Panc1 (cell line): Measurements from ENCODE around the gene CIROP.

ENCODE experiments used
- POLR2AphosphoS5 ChIP-seq: IDR thresholded peaks from 2 replicates; pipeline ENCODE4 v1.6.1; 2012; ENCODE audit warnings: mild to moderate bottlenecking, low read depth, low read length, moderate library complexity
- TCF7L2 ChIP-seq: IDR thresholded peaks from 2 replicates; pipeline ENCODE4 v1.6.1; 2011; ENCODE audit warnings: mild to moderate bottlenecking, low read depth, low read length, inconsistent platforms
- TF ChIP-seq, protein P1 (sequence below): fragments of 450-650 bp; IDR thresholded peaks from 2 replicates; pipeline ENCODE4 v1.5.1; 2017; ENCODE audit warnings: mild to moderate bottlenecking
- TF ChIP-seq, protein P2 (sequence below), 2 experiments: IDR thresholded peaks; 2 replicates each; pipeline ENCODE4 v1.6.1; 2011 to 2012; ENCODE audit warnings: low read depth in 2 of 2, control low read depth in 1 of 2, low read length in 1 of 2, mild to moderate bottlenecking in 1 of 2, moderate library complexity in 1 of 2; ENCODE audit not compliant: insufficient read depth in 1 of 2

DNA sequence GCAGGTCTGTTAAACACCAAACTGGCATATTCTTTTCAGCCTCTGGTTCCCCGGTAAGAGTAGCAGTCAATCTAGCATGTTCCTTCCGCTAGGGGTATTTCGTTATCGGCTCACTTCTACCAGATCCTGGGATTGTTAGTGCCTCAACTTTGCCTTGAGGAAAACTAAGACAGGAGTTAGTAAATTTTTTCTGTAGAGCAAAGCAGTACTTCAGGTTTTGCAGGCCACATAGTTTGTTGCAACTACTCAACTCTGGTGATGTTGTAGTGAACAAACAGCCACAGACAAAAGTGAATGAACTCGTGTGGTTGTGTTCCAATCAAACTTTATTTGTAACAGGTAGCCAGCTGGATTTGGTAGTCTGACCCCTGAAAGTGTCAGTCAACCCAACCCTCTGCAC lies 41.2 kb downstream of the CIROP start:
- TF ChIP-seq POLR2AphosphoS5 (no peak), TCF7L2 (no peak)
- TF ChIP-seq, protein P1, sequence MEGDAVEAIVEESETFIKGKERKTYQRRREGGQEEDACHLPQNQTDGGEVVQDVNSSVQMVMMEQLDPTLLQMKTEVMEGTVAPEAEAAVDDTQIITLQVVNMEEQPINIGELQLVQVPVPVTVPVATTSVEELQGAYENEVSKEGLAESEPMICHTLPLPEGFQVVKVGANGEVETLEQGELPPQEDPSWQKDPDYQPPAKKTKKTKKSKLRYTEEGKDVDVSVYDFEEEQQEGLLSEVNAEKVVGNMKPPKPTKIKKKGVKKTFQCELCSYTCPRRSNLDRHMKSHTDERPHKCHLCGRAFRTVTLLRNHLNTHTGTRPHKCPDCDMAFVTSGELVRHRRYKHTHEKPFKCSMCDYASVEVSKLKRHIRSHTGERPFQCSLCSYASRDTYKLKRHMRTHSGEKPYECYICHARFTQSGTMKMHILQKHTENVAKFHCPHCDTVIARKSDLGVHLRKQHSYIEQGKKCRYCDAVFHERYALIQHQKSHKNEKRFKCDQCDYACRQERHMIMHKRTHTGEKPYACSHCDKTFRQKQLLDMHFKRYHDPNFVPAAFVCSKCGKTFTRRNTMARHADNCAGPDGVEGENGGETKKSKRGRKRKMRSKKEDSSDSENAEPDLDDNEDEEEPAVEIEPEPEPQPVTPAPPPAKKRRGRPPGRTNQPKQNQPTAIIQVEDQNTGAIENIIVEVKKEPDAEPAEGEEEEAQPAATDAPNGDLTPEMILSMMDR, result no peak
- TF ChIP-seq, protein P2, sequence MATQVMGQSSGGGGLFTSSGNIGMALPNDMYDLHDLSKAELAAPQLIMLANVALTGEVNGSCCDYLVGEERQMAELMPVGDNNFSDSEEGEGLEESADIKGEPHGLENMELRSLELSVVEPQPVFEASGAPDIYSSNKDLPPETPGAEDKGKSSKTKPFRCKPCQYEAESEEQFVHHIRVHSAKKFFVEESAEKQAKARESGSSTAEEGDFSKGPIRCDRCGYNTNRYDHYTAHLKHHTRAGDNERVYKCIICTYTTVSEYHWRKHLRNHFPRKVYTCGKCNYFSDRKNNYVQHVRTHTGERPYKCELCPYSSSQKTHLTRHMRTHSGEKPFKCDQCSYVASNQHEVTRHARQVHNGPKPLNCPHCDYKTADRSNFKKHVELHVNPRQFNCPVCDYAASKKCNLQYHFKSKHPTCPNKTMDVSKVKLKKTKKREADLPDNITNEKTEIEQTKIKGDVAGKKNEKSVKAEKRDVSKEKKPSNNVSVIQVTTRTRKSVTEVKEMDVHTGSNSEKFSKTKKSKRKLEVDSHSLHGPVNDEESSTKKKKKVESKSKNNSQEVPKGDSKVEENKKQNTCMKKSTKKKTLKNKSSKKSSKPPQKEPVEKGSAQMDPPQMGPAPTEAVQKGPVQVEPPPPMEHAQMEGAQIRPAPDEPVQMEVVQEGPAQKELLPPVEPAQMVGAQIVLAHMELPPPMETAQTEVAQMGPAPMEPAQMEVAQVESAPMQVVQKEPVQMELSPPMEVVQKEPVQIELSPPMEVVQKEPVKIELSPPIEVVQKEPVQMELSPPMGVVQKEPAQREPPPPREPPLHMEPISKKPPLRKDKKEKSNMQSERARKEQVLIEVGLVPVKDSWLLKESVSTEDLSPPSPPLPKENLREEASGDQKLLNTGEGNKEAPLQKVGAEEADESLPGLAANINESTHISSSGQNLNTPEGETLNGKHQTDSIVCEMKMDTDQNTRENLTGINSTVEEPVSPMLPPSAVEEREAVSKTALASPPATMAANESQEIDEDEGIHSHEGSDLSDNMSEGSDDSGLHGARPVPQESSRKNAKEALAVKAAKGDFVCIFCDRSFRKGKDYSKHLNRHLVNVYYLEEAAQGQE (IDR thresholded peaks at IDR 0.05; ENCODE audit: insufficient read depth in 1 of 2, low read depth in 2 of 2, low read length in 1 of 2), result no peak
